ENCODE results near the gene IQSEC3. TPM values are rescaled to one million over a fixed set of nuclear protein-coding genes. Genes with fewer than 3 reads are reported as not detected.
"Not testable (repeated sequence)": the region's sequence is repeated elsewhere in the genome, so short reads cannot be mapped to it uniquely, and the experiment has no call there.

Gene IQSEC3
- 1 to 10 TPM in 11 of 12 donors, not detected in 1; 1.3 to 5.3 (median 2.0) TPM for polyA plus RNA-seq (ENCODE audit: insufficient read length in 12 of 12)
- long read RNA-seq, donor 1, result 0 reads
- long read RNA-seq, donor 2, result 0 reads
- long read RNA-seq, donor 3, result 0 reads
- long read RNA-seq, donor 4, result 0 reads
- long read RNA-seq, donor 5, result 0 reads
- long read RNA-seq, donor 6, result 0 reads
- long read RNA-seq, donor 7, result 0 reads
- long read RNA-seq, donor 8, result 0 reads
- long read RNA-seq, donor 9, result 0 reads
- long read RNA-seq, donor 10, result 0 reads
- long read RNA-seq, donor 11, result 0 reads

DNA sequence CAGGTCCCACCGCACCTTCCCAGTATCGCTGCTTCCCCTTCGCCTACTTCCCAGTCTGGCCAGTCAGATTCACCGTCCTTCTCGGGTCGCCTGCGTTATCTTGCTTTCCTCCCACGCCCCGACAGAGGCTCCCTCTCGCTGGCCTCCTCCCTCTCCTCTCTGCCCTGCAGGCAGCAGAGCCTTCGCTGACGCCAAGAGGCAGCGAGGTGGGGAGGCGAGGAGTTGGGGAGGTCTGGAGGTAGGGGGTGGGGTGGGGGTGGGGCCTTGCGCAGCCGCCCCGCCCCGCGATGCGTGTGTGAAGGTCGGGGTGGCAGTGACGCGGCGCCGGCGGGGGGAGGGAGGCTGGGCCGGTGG is at the start of gene IQSEC3:
Gene IQSEC3 (plus strand): TSS at position 340 of the 354 bp plus-strand sequence. CDS start 116 bp downstream, outside the sequence.
- not testable (repeated sequence) for DNase-seq

GRCh38 chr12:17370-18340 is 48.9 kb upstream of the IQSEC3 start:
- not testable (repeated sequence) for DNase-seq

DNA sequence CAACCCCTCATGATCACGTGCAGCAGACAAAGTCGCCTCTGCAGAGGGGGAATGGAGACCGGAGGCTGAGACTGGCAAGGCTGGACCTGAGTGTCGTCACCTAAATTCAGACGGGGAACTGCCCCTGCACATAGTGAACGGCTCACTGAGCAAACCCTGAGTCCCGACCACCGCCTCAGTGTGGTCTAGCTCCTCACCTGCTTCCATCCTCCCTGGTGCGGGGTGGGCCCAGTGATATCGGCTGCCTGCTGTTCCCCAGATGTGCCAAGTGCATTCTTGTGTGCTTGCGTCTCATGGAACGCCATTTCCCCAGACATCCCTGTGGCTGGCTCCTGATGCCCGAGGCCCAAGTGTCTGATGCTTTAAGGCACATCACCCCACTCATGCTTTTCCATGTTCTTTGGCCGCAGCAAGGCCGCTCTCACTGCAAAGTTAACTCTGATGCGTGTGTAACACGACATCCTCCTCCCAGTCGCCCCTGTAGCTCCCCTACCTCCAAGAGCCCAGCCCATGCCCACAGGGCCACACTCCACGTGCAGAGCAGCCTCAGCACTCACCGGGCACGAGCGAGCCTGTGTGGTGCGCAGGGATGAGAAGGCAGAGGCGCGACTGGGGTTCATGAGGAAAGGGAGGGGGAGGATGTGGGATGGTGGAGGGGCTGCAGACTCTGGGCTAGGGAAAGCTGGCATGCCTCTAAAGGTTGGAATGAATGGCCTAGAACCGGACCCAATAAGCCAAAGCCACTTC is 47.6 kb upstream of the IQSEC3 start:
- DNase-seq, result not testable (repeated sequence)

- DNase-seq, result not testable (repeated sequence)
These were observed 46.7 kb upstream of the IQSEC3 start for GRCh38 chr12:19906-20305.

- no peak for DNase-seq
These were observed 45.8 kb upstream of the IQSEC3 start for GRCh38 chr12:20757-21156.

DNA sequence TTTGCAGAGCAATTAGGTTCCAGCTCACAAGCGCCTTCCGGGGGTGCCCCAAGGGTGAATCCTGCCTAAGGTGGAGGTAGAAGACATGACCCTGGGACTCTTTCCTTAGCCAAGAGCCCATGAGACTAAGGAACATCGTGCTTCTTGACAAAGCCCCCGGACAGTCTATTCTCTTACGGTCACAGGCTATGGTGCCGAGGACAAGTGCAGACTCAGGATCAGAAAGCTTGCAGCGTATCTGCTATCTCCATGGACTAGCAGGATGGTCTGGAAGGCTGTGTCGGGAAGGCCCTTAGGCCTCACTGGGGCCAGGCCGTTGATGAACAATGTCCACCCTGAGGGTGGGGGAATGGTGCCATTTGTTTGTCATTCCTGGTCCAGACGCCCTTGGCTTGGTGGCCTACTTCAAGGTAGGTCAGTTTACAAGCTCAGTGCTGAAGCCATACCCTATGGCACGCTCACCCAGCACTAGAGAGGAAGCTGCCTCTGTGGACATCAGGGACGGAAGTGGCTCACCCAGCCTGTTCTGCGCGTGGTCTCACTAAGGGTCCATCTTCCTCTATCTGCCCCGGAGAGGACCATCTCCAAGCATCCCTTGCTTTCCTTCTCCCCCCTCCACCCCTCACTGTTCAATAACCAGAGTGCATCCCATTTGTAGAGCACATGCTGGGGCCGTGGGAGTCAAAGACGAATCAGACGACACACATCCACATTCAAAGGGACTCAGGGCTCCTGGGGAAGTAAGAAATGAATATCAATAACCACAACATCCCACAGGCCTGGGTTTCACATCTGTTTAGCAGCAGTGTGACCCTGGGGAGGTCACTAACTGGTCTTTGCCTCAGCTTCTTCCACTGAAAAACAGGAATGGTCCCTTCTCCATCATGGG is 45.0 kb upstream of the IQSEC3 start:
- no peak for DNase-seq

DNA sequence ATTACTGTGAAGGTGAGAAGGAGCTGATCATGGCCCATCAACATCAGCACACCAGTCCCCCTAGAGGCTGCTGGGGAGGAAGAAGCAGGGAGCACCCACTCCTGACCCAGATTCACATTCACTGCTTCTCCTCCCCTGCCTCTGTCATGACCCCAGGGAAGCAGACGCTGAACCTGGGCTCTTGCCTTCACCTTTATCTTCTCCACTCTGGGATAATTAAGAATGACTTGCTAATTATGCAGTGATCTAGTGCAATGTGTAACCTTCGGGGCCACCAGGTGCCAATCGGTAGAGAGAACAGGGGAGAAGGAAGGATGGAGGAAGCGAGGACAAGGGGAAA is 44.4 kb upstream of the IQSEC3 start:
- no peak for DNase-seq

DNA sequence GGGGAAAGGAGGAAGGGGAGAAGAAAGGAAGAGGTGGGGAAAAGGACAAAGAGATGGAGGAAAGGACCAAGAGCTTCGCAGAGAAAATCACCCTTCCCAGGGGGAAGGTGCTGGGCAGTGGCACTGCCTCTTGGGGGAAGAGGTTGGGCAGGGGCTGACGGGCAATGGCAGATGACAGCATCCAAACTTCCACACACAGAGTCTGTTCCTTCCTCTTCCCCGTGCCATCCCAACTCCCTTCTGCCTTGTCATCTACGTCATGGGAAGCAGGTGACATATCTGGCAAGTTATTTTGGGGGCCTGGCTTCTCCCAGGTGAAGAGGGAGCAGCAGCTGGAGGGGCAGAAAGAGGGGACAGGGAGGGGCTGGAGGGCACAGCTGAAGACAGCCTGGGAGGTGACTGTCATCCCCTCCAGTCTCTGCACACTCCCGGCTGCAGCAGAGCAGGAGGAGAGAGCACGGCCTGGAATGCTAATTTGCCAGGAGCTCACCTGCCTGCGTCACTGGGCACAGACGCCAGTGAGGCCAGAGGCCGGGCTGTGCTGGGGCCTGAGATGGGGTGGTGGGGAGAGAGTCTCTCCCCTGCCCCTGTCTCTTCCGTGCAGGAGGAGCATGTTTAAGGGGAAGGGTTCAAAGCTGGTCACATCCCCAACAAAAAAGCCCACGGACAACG is 43.9 kb upstream of the IQSEC3 start:
- DNase-seq, result no peak

GRCh38 chr12:27904-28303 is 38.7 kb upstream of the IQSEC3 start:
- DNase-seq, result not testable (repeated sequence)

DNA sequence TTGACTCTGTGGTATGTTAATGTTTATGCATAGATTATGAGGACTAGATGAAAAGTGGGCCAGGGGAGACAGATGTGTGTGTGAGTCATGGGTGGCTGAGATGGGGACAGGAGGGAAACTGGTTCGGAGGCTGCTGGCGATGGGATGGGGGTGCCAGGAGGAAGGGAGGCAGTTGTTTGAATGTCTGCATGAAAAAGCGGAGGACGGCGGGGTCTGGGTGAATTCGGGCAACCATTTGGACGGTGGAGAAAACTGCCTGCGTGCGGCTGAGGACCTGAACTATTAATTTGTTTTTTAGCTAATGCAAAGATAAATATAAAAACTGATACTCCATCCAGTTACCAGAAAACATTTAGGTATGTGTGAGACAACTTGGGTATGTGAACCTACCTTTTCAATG is 27.8 kb upstream of the IQSEC3 start:
- DNase-seq, result not testable (repeated sequence)

GRCh38 chr12:39555-40265 is 26.9 kb upstream of the IQSEC3 start:
- not testable (repeated sequence) for DNase-seq

GRCh38 chr12:44352-44751 is 22.2 kb upstream of the IQSEC3 start:
- DNase-seq, result not testable (repeated sequence)

DNA sequence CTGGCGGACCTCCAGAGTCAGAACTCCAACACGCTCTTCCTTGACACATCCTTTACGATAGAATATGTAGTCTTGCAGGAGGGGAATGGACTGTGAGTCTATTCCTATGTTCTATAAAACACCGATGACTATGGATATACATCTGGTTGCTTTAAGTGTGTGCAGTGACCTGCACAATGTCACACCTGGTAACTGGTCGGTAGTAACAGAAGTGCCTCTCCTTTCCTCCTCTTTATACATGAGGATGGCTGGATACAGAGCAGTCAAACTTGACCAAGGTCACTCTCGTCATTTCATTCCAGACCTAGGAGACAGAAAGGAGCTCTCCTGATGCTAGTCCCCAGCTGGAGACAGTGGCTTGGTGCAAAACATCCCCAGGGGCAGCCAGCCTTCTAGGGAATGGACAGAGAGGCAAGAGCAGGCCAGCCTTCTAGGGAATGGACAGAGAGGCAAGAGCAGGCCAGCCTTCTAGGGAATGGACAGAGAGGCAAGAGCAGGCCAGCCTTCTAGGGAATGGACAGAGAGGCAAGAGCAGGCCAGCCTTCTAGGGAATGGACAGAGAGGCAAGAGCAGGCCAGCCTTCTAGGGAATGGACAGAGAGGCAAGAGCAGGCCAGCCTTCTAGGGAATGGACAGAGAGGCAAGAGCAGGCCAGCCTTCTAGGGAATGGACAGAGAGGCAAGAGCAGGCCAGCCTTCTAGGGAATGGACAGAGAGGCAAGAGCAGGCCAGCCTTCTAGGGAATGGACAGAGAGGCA is 21.2 kb upstream of the IQSEC3 start:
- DNase-seq, result not testable (repeated sequence)

DNA sequence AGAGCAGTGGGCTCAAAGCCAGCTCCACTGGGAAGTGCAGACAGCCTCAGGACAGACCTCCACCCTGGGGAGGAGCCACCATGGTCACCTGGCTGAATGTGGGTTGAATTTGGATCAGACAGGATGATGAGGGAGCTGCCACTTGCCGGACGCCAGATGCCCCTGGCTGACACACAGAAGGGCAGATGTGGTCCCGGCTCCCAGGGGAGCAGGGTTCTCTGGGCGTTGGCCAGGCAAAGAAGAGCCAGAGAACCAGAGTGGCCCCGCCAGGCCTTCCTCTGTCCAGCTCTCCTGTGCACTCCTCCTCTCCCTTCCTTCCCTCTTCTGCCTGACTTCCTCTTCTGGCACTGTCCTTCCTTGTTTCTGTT is 20.6 kb upstream of the IQSEC3 start:
- not testable (repeated sequence) for DNase-seq

DNA sequence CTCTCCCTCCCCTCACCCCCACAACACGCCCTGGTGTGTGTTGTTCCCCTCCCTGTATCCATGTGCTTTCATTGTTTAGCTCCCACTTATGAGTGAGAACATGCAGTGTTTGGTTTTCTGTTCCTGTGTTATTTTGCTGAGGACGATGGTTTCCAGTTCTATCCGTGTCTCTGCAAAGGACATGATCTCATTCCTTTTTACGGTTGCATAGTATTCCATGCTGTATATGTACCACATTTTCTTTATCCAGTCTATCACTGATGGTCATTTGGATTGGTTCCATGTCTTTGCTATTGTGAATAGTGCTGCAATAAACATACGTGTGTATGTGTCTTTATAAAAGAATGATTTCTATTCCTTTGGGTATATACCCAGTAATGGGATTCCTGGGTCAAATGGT is 20.0 kb upstream of the IQSEC3 start:
- not testable (repeated sequence) for DNase-seq

- not testable (repeated sequence) for DNase-seq
These were observed 18.8 kb upstream of the IQSEC3 start for GRCh38 chr12:47699-48226.

- DNase-seq, result not testable (repeated sequence)
These were observed 17.4 kb upstream of the IQSEC3 start for GRCh38 chr12:49149-49548.

DNA sequence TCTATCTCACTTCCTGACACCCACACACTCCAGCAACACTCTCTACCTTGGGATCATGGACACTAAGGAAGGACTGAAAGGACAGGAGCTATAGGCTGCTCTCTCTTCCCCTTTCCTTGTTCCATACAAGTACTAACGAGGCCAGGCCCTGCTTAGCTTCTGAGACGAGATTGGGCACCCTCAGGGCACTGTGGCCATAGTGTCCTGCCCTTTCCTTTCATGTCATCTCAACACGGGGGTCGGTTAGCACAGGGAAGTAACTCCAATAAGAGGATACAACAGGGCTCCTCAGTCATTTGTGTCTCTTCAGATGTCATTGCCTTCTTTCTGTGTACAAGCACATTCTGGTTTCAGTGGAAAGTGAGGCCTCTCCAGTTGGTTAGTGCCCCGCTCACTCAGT is 15.5 kb upstream of the IQSEC3 start:
- DNase-seq, result not testable (repeated sequence)

DNA sequence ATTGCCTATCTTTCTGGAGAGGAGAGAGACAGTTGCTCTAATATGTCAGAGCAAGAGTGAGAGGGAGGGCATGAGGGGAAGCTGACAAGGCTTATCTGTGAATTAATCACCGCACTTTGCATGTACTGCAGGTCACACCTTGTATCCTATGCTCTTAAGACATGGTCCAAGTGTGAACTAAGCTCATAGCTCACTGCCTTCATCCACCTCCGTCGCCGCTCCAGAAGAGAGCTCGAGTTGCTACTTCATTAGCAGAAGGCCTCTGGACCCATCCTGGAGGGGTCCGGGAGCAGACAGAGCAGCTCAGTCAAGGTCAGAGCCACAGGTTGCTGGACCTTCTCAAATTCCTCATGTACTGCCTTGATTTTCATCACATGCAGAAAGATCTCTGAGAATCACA is 14.6 kb upstream of the IQSEC3 start:
- not testable (repeated sequence) for DNase-seq
